ENCODE measurements around the gene DAP3.
"Not testable (repeated sequence)": the region's sequence is repeated elsewhere in the genome, so short reads cannot be mapped to it uniquely, and the experiment has no call there.

The DAP3 gene
- total RNA-seq, result 111 to 115 reads per million in 2 donors

GRCh38 chr1:155689081-155689607, at the start of gene DAP3:
Gene DAP3 (plus strand): TSS chr1:155689091. CDS start chr1:155709780, 20,689 bp downstream.
- DNase-seq, result not testable (repeated sequence)

GRCh38 chr1:155640367-155640766, 48.5 kb upstream of the DAP3 start:
- no peak for DNase-seq

- not testable (repeated sequence) for DNase-seq
These were observed 46.2 kb upstream of the DAP3 start for GRCh38 chr1:155642559-155643180.

- DNase-seq, result no peak
These were observed 45.7 kb upstream of the DAP3 start for GRCh38 chr1:155643230-155643629.

- DNase-seq, result no peak
These were observed 43.8 kb upstream of the DAP3 start for GRCh38 chr1:155645034-155645598.

- DNase-seq, result no peak
These were observed 43.2 kb upstream of the DAP3 start for GRCh38 chr1:155645648-155646047.

- DNase-seq, result no peak
These were observed 42.6 kb upstream of the DAP3 start for GRCh38 chr1:155646307-155646706.

GRCh38 chr1:155648207-155649147, 40.4 kb upstream of the DAP3 start:
- no peak for DNase-seq

GRCh38 chr1:155649676-155650075, 39.2 kb upstream of the DAP3 start:
- no peak for DNase-seq

- DNase-seq, result no peak
These were observed 38.6 kb upstream of the DAP3 start for GRCh38 chr1:155650231-155650757.

GRCh38 chr1:155651861-155652661, 36.8 kb upstream of the DAP3 start:
- no peak for DNase-seq

GRCh38 chr1:155652951-155653350, 35.9 kb upstream of the DAP3 start:
- no peak for DNase-seq

- no peak for DNase-seq
These were observed 31.4 kb upstream of the DAP3 start for GRCh38 chr1:155657463-155657862.

- DNase-seq, result not testable (repeated sequence)
These were observed 27.7 kb upstream of the DAP3 start for GRCh38 chr1:155661239-155661638.

GRCh38 chr1:155669233-155670162, 19.4 kb upstream of the DAP3 start:
- no peak for DNase-seq

- no peak for DNase-seq
These were observed 17.1 kb upstream of the DAP3 start for GRCh38 chr1:155671750-155672149.

- no peak for DNase-seq
These were observed 15.9 kb upstream of the DAP3 start for GRCh38 chr1:155673003-155673402.

GRCh38 chr1:155678027-155678426, 10.9 kb upstream of the DAP3 start:
- no peak for DNase-seq

GRCh38 chr1:155678992-155679391, 9.9 kb upstream of the DAP3 start:
- not testable (repeated sequence) for DNase-seq

- DNase-seq, result no peak
These were observed 8.4 kb upstream of the DAP3 start for GRCh38 chr1:155680531-155680930.

GRCh38 chr1:155681776-155682175, 7.1 kb upstream of the DAP3 start:
- no peak for DNase-seq

Measured in T-helper 9 cell (primary cell).